B cell (primary cell): ENCODE data around the gene LRRC73. TPM values are rescaled to one million over a fixed set of nuclear protein-coding genes. Genes with fewer than 3 reads are reported as not detected.

ENCODE experiments used
- ATAC-seq: fragments of 200-7000 bp; cut with Tn5 transposase; one replicate; pipeline ENCODE4 v1.10.0; 2021; ENCODE audit warnings: low read depth, mild to moderate bottlenecking, moderate number of reproducible peaks, moderate library complexity
- CTCF ChIA-PET: fragments of 350-600 bp; sonication (Branson Sonifier 250); formaldehyde crosslinking; loops from one replicate; lab custom pipeline; 2021; ENCODE audit warnings: antibody characterized with exemption, inconsistent platforms; lab: Charles Lee
- POLR2A ChIA-PET: fragments of 350-600 bp; sonication (Branson Sonifier 250); formaldehyde crosslinking; loops from one replicate; lab custom pipeline; 2021; ENCODE audit warnings: antibody characterized with exemption; lab: Charles Lee
- DNase-seq: peaks from one replicate; pipeline ENCODE4 v3.0.0; 2013
- H2AFZ ChIP-seq: 2 replicates; pipeline ENCODE4 v1.6.1; 2012; ENCODE audit warnings: mild to moderate bottlenecking, low read depth, low read length; ENCODE audit not compliant: insufficient read depth, poor library complexity, severe bottlenecking
- H3K27ac ChIP-seq, 2 donors: 1 replicate in 1 of 2; 2 replicates in 1 of 2; pipeline ENCODE4 v1.5.1; 2012 to 2013; ENCODE audit warnings: low read length in 2 of 2, mild to moderate bottlenecking in 2 of 2, moderate library complexity in 1 of 2
- H3K27me3 ChIP-seq, 4 experiments: fragments of 200-600 bp in 1 of 4; sonication (generic) in 1 of 4; replicated peaks in 1 of 4; 1 replicate in 2 of 4; 2 replicates in 2 of 4; pipeline versions ENCODE4 v1.6.1 to v1.7.0; 2013 to 2016; ENCODE audit warnings: low read length in 3 of 4, mild to moderate bottlenecking in 2 of 4, mixed read lengths in 1 of 4, moderate library complexity in 1 of 4; ENCODE audit not compliant: insufficient read depth in 4 of 4, control insufficient read depth in 3 of 4; ENCODE audit errors: control extremely low read depth in 1 of 4
- H3K36me3 ChIP-seq, 2 experiments: replicated peaks in 1 of 2; 1 replicate in 1 of 2; 2 replicates in 1 of 2; pipeline versions ENCODE4 v1.6.1 to v1.7.1; 2013; ENCODE audit warnings: low read length in 1 of 2; ENCODE audit not compliant: insufficient read depth in 2 of 2, control insufficient read depth in 1 of 2; ENCODE audit errors: control extremely low read depth in 1 of 2, extremely low read depth in 1 of 2
- H3K4me1 ChIP-seq, 2 donors: fragments of 200-600 bp in 1 of 2; sonication (generic) in 1 of 2; 1 replicate in 1 of 2; 2 replicates in 1 of 2; pipeline versions ENCODE4 v1.5.1 to v1.6.1; 2013 to 2017; ENCODE audit warnings: low read length in 2 of 2; ENCODE audit not compliant: control insufficient read depth in 2 of 2, insufficient read depth in 2 of 2
- H3K4me2 ChIP-seq: replicated peaks from 2 replicates; pipeline ENCODE3; 2012; ENCODE audit warnings: mild to moderate bottlenecking, low read depth, low read length; ENCODE audit not compliant: poor library complexity, severe bottlenecking
- H3K4me3 ChIP-seq, 5 experiments: fragments of 200-600 bp in 1 of 5; sonication (generic) in 1 of 5; 1 replicate in 3 of 5; 2 replicates in 2 of 5; pipeline versions ENCODE4 v1.5.1 to v1.7.0; 2011 to 2016; ENCODE audit warnings: low read length in 4 of 5, mild to moderate bottlenecking in 4 of 5, low read depth in 2 of 5, control low read depth in 1 of 5, moderate library complexity in 1 of 5; ENCODE audit not compliant: insufficient read depth in 1 of 5; ENCODE audit errors: control extremely low read depth in 1 of 5, extremely low read depth in 1 of 5
- H3K79me2 ChIP-seq: fragments of 200-600 bp; sonication (generic); one replicate; pipeline ENCODE4 v1.6.0; 2016; ENCODE audit warnings: low read length; ENCODE audit not compliant: control insufficient read depth, insufficient read depth
- H3K9ac ChIP-seq: fragments of 200-600 bp; sonication (generic); 2 replicates; pipeline ENCODE4 v1.6.1; 2017; ENCODE audit warnings: mild to moderate bottlenecking, low read length, moderate library complexity
- H3K9me3 ChIP-seq, 3 donors: one replicate each; pipeline versions ENCODE4 v1.6.1 to v1.7.1; 2013; ENCODE audit warnings: low read length in 2 of 3; ENCODE audit not compliant: control insufficient read depth in 2 of 3, insufficient read depth in 1 of 3; ENCODE audit errors: control extremely low read depth in 1 of 3
- H4K20me1 ChIP-seq: 2 replicates; pipeline ENCODE4 v1.6.0; 2012; ENCODE audit warnings: mild to moderate bottlenecking, low read length; ENCODE audit not compliant: insufficient read depth, control insufficient read depth, poor library complexity, severe bottlenecking
- H3K27ac Mint-ChIP-seq: one replicate; pipeline ENCODE4 v1.8.0; 2021; ENCODE audit warnings: mixed read lengths
- H3K27me3 Mint-ChIP-seq: one replicate; pipeline ENCODE4 v1.8.0; 2021; ENCODE audit warnings: mixed read lengths
- H3K4me1 Mint-ChIP-seq: one replicate; pipeline ENCODE4 v1.8.0; 2021; ENCODE audit warnings: mixed read lengths
- H3K4me3 Mint-ChIP-seq: one replicate; pipeline ENCODE4 v1.8.0; 2021; ENCODE audit warnings: mixed read lengths
- H3K9me3 Mint-ChIP-seq: one replicate; pipeline ENCODE4 v1.8.0; 2022; ENCODE audit warnings: mixed read lengths; ENCODE audit not compliant: insufficient read depth
- CTCF ChIP-seq: fragments of 200-600 bp; IDR thresholded peaks from one replicate; pipeline ENCODE4 v1.8.0; 2022; ENCODE audit warnings: antibody characterized with exemption, mild to moderate bottlenecking
- EZH2 ChIP-seq: IDR thresholded peaks from 2 replicates; pipeline ENCODE4 v1.6.1; 2012; ENCODE audit warnings: borderline replicate concordance, low read depth, mild to moderate bottlenecking, moderate library complexity, low read length; ENCODE audit not compliant: insufficient read depth, poor library complexity, severe bottlenecking
- WGBS: methylation state at CpG from one replicate; pipeline ENCODE4 v1.1.5; 2013; ENCODE audit warnings: missing lambda C conversion rate; ENCODE audit not compliant: insufficient coverage; 5-methylcytosine and 5-hydroxymethylcytosine counted together
- intact Hi-C: fragments of 100-400 bp; cut with micrococcal nuclease; formaldehyde crosslinking; loops from one replicate; pipeline ENCODE4 v1.10.0; 2022
- polyA plus RNA-seq: library from polyadenylated mRNA; depleted of rRNA; stranded (reverse); fragments of >200 nt; gene quantifications from 2 replicates; pipeline ENCODE4 v1.2.3, GENCODE V29; 2012
- total RNA-seq, 2 donors: library from RNA; stranded (reverse); fragments of 120-200 nt in 1 of 2; gene quantifications; 1 replicate in 1 of 2; 2 replicates in 1 of 2; pipeline versions ENCODE4 v1.2.3 to v1.2.4, GENCODE V29; 2013 to 2022

Gene LRRC73
- total and polyA plus RNA-seq, 2 donors (not counting 1 experiment from before 2014, with no cell fraction given) = 0.06 to 0.99 TPM

- Mint-ChIP-seq H3K27ac (no peak overlapping the region), H3K9me3 (no peaks in the 10 kb centered on the region), H3K4me1 (peaks cover 8% of the 10 kb centered on the region), H3K4me3 (no peak overlapping the region), H3K27me3 (no peaks in the 10 kb centered on the region)
- no peak for TF ChIP-seq CTCF
- no peak for TF ChIP-seq EZH2
- Histone ChIP-seq H3K36me3 (peaks cover 0 to 19% of the 10 kb centered on the region in 2 experiments), H4K20me1 (peaks cover 28% of the 10 kb centered on the region), H3K4me3 (no peak overlapping the region), H3K4me1 (no peaks in the 10 kb centered on the region), H3K79me2 (peaks cover 34% of the 10 kb centered on the region), H3K27ac (no peak overlapping the region), H3K4me2 (no peak overlapping the region), H3K9me3 (no peaks in the 10 kb centered on the region), H3K27me3 (no peaks in the 10 kb centered on the region), H3K9ac (no peak overlapping the region), H2AFZ (no peak overlapping the region)
- no peak for ATAC-seq
- ChIA-PET CTCF (no interaction called here), POLR2A (no interaction called here)
- 76% methylated on average over 4 of the region's 4 CpGs for WGBS
- intact Hi-C loops = no loop called here
- no peak for DNase-seq
These were observed 21.4 kb downstream of the LRRC73 start for GRCh38 chr6:43488667-43489276.

GRCh38 chr6:43481591-43482236, 28.4 kb downstream of the LRRC73 start:
- no peak overlapping the region for H3K4me3 Mint-ChIP-seq
- no peak overlapping the region for H3K27ac ChIP-seq
- intact Hi-C loops = no loop called here
- no peak overlapping the region for H3K4me3 ChIP-seq
- no peaks in the 10 kb centered on the region for H3K27me3 Mint-ChIP-seq
- H2AFZ ChIP-seq = no peak overlapping the region
- no peak overlapping the region for H3K4me2 ChIP-seq
- no peaks in the 10 kb centered on the region for H3K9me3 Mint-ChIP-seq
- ATAC-seq (no peak), DNase-seq (no peak)
- H3K4me1 ChIP-seq = peaks cover 12 to 21% of the 10 kb centered on the region in 2 donors
- peaks cover 43% of the 10 kb centered on the region for H3K4me1 Mint-ChIP-seq
- H3K36me3 ChIP-seq = peaks cover 0 to 3% of the 10 kb centered on the region in 2 experiments
- H3K9me3 ChIP-seq = no peaks in the 10 kb centered on the region
- no peak overlapping the region for H3K27ac Mint-ChIP-seq
- H4K20me1 ChIP-seq = peaks cover 40% of the 10 kb centered on the region
- 95% methylated on average over 11 of the region's 11 CpGs for WGBS
- H3K79me2 ChIP-seq = peaks cover 87% of the 10 kb centered on the region
- CTCF ChIA-PET = no interaction called here
- H3K9ac ChIP-seq = no peak overlapping the region
- POLR2A ChIA-PET = interaction anchor here (0.7 kb wide), 2 partner anchors 41 to 498 kb away, joined by 8 to 9 read pairs; no protein-coding TSS in a partner anchor
- H3K27me3 ChIP-seq = no peaks in the 10 kb centered on the region
- TF ChIP-seq CTCF (no peak), EZH2 (no peak)
